H9 (cell line): ENCODE data around the gene MAP3K10. TPM values are rescaled to one million over a fixed set of nuclear protein-coding genes. Genes with fewer than 3 reads are reported as not detected.

ENCODE experiments used
- DNase-seq: peaks from one replicate; pipeline ENCODE4 v3.0.0-alpha.2; 2017
- H2AFZ ChIP-seq: one replicate; pipeline ENCODE4 v1.6.1; 2013; ENCODE audit warnings: mild to moderate bottlenecking, low read length, control low read depth, moderate library complexity
- H2AK5ac ChIP-seq: 2 replicates; pipeline ENCODE4 v1.6.1; 2013; ENCODE audit warnings: low read length, control low read depth, mixed read lengths; ENCODE audit not compliant: insufficient read length
- H2BK120ac ChIP-seq: one replicate; pipeline ENCODE4 v1.6.1; 2013; ENCODE audit warnings: low read depth, mild to moderate bottlenecking, low read length, control low read depth, inconsistent platforms; ENCODE audit not compliant: poor library complexity, severe bottlenecking
- H2BK12ac ChIP-seq: 2 replicates; pipeline ENCODE4 v1.6.1; 2013; ENCODE audit warnings: low read length, control low read depth, mixed read lengths, low read depth; ENCODE audit not compliant: insufficient read length
- H2BK15ac ChIP-seq: 2 replicates; pipeline ENCODE4 v1.6.1; 2013; ENCODE audit warnings: low read depth, low read length, control low read depth
- H2BK20ac ChIP-seq: one replicate; pipeline ENCODE4 v1.6.1; 2013; ENCODE audit warnings: low read depth, mild to moderate bottlenecking, low read length, control low read depth, inconsistent platforms; ENCODE audit not compliant: poor library complexity, severe bottlenecking
- H2BK5ac ChIP-seq: 2 replicates; pipeline ENCODE4 v1.6.1; 2013; ENCODE audit warnings: low read length, control low read depth, mixed read lengths; ENCODE audit not compliant: insufficient read length
- H3K14ac ChIP-seq: 2 replicates; pipeline ENCODE4 v1.6.1; 2013; ENCODE audit warnings: low read length, control low read depth; ENCODE audit not compliant: insufficient read depth
- H3K18ac ChIP-seq: 2 replicates; pipeline ENCODE4 v1.6.1; 2013; ENCODE audit warnings: low read depth, mild to moderate bottlenecking, mixed read lengths, low read length, control low read depth; ENCODE audit not compliant: insufficient read length
- H3K23ac ChIP-seq: 2 replicates; pipeline ENCODE4 v1.6.1; 2013; ENCODE audit warnings: low read length, control low read depth, mixed read lengths, low read depth; ENCODE audit not compliant: insufficient read length
- H3K23me2 ChIP-seq: 2 replicates; pipeline ENCODE4 v1.6.1; 2013; ENCODE audit warnings: low read depth, mild to moderate bottlenecking, mixed read lengths, low read length, control low read depth; ENCODE audit not compliant: insufficient read length, poor library complexity, severe bottlenecking
- H3K27ac ChIP-seq: 2 replicates; pipeline ENCODE4 v1.5.1; 2013; ENCODE audit warnings: low read length, control low read depth, mixed read lengths, low read depth; ENCODE audit not compliant: insufficient read length
- H3K27me3 ChIP-seq: 2 replicates; pipeline ENCODE4 v1.6.1; 2013; ENCODE audit warnings: low read length, control low read depth, inconsistent platforms; ENCODE audit not compliant: insufficient read depth
- H3K4ac ChIP-seq: 2 replicates; pipeline ENCODE4 v1.6.1; 2013; ENCODE audit warnings: low read depth, mild to moderate bottlenecking, control low read depth, inconsistent platforms, low read length, moderate library complexity
- H3K4me1 ChIP-seq: 2 replicates; pipeline ENCODE4 v1.6.1; 2013; ENCODE audit warnings: low read length, control low read depth, inconsistent platforms; ENCODE audit not compliant: insufficient read depth
- H3K4me2 ChIP-seq: 2 replicates; pipeline ENCODE4 v1.6.1; 2013; ENCODE audit warnings: low read length, control low read depth, mixed read lengths; ENCODE audit not compliant: insufficient read length, insufficient read depth
- H3K56ac ChIP-seq: 2 replicates; pipeline ENCODE4 v1.6.1; 2013; ENCODE audit warnings: low read depth, mild to moderate bottlenecking, mixed read lengths, low read length, control low read depth; ENCODE audit not compliant: insufficient read length
- H3K79me1 ChIP-seq: 2 replicates; pipeline ENCODE4 v1.6.1; 2013; ENCODE audit warnings: low read depth, mild to moderate bottlenecking, moderate library complexity, low read length, control low read depth, inconsistent platforms; ENCODE audit not compliant: insufficient read depth, poor library complexity, severe bottlenecking
- H3K79me2 ChIP-seq: 2 replicates; pipeline ENCODE4 v1.6.1; 2013; ENCODE audit warnings: low read length, control low read depth, inconsistent platforms; ENCODE audit not compliant: insufficient read depth
- H3K9ac ChIP-seq: 2 replicates; pipeline ENCODE4 v1.6.1; 2013; ENCODE audit warnings: low read length, control low read depth, mixed read lengths; ENCODE audit not compliant: insufficient read length; ENCODE audit errors: extremely low read depth
- H3K9me3 ChIP-seq: one replicate; pipeline ENCODE4 v1.6.1; 2013; ENCODE audit warnings: low read depth, low read length, inconsistent platforms; ENCODE audit not compliant: control insufficient read depth
- H3T11ph ChIP-seq: one replicate; pipeline ENCODE4 v1.6.1; 2013; ENCODE audit warnings: mild to moderate bottlenecking, low read length, control low read depth, inconsistent platforms
- H4K20me1 ChIP-seq: one replicate; pipeline ENCODE4 v1.6.1; 2013; ENCODE audit not compliant: control insufficient read depth, insufficient read length, insufficient read depth
- H4K5ac ChIP-seq: 2 replicates; pipeline ENCODE4 v1.6.1; 2013; ENCODE audit warnings: low read depth, mild to moderate bottlenecking, mixed read lengths, low read length, control low read depth; ENCODE audit not compliant: insufficient read length
- H4K8ac ChIP-seq: replicated peaks from 2 replicates; pipeline ENCODE4 v1.6.1; 2013; ENCODE audit warnings: low read length, control low read depth, mixed read lengths, low read depth; ENCODE audit not compliant: insufficient read length
- H4K91ac ChIP-seq: 2 replicates; pipeline ENCODE4 v1.6.1; 2013; ENCODE audit warnings: low read depth, mild to moderate bottlenecking, moderate library complexity, mixed read lengths, low read length, control low read depth; ENCODE audit not compliant: insufficient read length
- H3K27ac Mint-ChIP-seq, 3 experiments: 2 replicates in 2 of 3; 3 replicates in 1 of 3; pipeline ENCODE4 v1.8.0; 2020 to 2021; ENCODE audit warnings: mixed read lengths in 3 of 3, mild to moderate bottlenecking in 1 of 3, moderate library complexity in 1 of 3
- H3K27me3 Mint-ChIP-seq: 2 replicates; pipeline ENCODE4 v1.8.0; 2021; ENCODE audit warnings: low read depth, mild to moderate bottlenecking, moderate library complexity, mixed read lengths
- H3K36me3 Mint-ChIP-seq, 3 experiments: 2 replicates in 2 of 3; 3 replicates in 1 of 3; pipeline ENCODE4 v1.8.0; 2020 to 2021; ENCODE audit warnings: low read depth in 3 of 3, mixed read lengths in 3 of 3; ENCODE audit not compliant: insufficient read depth in 1 of 3
- H3K4me1 Mint-ChIP-seq, 2 experiments: 2 replicates each; pipeline ENCODE4 v1.8.0; 2020; ENCODE audit warnings: mixed read lengths in 2 of 2
- H3K4me3 Mint-ChIP-seq, 2 experiments: 2 replicates in 1 of 2; 3 replicates in 1 of 2; pipeline ENCODE4 v1.8.0; 2020 to 2021; ENCODE audit warnings: mild to moderate bottlenecking in 2 of 2, mixed read lengths in 2 of 2, moderate library complexity in 1 of 2
- H3K9me3 Mint-ChIP-seq, 2 experiments: 2 replicates in 1 of 2; 3 replicates in 1 of 2; pipeline ENCODE4 v1.8.0; 2020; ENCODE audit warnings: mild to moderate bottlenecking in 2 of 2, mixed read lengths in 2 of 2, moderate library complexity in 1 of 2
- WGBS: extraction: QIAGEN DNeasy Blood & Tissue Kit; methylation state at CpG from one replicate; pipeline ENCODE4 v1.1.7; 2013; ENCODE audit warnings: missing lambda C conversion rate, low lambda C conversion rate, mixed read lengths; ENCODE audit not compliant: insufficient read length; ENCODE audit errors: extremely low coverage; 5-methylcytosine and 5-hydroxymethylcytosine counted together
- total RNA-seq: library from RNA; stranded (reverse); gene quantifications from 2 replicates; pipeline ENCODE4 v1.2.1, GENCODE V29; 2021
- TF ChIP-seq, protein P1 (sequence below): fragments of 200-600 bp; sonication (generic); conservative IDR thresholded peaks from 3 replicates; pipeline ENCODE4 v1.8.0; 2021; ENCODE audit warnings: antibody characterized with exemption, mild to moderate bottlenecking

MAP3K10 gene
- total RNA-seq, 1 experiment from 2014 or later = 19.0 TPM

DNA sequence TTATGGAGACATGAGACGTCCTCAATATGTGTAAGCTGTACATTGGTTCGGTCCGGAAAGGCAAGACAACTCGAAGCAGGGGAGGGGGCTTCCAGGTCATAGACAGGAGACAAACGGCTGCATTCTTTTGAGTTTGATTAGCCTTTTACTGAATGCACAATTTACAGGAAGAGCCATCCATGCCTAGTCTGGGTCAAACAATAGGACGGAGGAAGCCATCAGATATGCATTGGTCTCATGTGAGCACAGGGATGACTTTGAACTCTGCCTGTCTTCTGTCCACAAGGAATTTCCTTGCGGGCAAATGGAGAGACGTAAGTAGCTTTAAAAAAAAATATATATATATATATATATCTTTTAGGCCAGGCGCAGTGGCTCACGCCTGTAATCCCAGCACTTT lies 37.1 kb downstream of the MAP3K10 start:
- Mint-ChIP-seq H3K4me1 (peaks cover 19% of the 10 kb centered on the region in 2 experiments), H3K27me3 (peaks cover 11% of the 10 kb centered on the region), H3K27ac (no peak overlapping the region), H3K4me3 (no peak overlapping the region), H3K9me3 (no peaks in the 10 kb centered on the region), H3K36me3 (no peaks in the 10 kb centered on the region)
- DNase-seq = no peak
- no peaks in the 10 kb centered on the region for H3K9me3 ChIP-seq
- H4K20me1 ChIP-seq = no peaks in the 10 kb centered on the region
- TF ChIP-seq, protein P1, sequence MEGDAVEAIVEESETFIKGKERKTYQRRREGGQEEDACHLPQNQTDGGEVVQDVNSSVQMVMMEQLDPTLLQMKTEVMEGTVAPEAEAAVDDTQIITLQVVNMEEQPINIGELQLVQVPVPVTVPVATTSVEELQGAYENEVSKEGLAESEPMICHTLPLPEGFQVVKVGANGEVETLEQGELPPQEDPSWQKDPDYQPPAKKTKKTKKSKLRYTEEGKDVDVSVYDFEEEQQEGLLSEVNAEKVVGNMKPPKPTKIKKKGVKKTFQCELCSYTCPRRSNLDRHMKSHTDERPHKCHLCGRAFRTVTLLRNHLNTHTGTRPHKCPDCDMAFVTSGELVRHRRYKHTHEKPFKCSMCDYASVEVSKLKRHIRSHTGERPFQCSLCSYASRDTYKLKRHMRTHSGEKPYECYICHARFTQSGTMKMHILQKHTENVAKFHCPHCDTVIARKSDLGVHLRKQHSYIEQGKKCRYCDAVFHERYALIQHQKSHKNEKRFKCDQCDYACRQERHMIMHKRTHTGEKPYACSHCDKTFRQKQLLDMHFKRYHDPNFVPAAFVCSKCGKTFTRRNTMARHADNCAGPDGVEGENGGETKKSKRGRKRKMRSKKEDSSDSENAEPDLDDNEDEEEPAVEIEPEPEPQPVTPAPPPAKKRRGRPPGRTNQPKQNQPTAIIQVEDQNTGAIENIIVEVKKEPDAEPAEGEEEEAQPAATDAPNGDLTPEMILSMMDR = no peak
- no peak overlapping the region for H3K18ac ChIP-seq
- no peak overlapping the region for H3K56ac ChIP-seq
- H3K27me3 ChIP-seq = no peaks in the 10 kb centered on the region
- no peak overlapping the region for H2AK5ac ChIP-seq
- H3K79me2 ChIP-seq = no peaks in the 10 kb centered on the region
- H3K27ac ChIP-seq = no peak overlapping the region
- H2BK20ac ChIP-seq = no peak overlapping the region
- H3K4ac ChIP-seq = no peak overlapping the region
- H4K5ac ChIP-seq = no peak overlapping the region
- no peak overlapping the region for H2BK12ac ChIP-seq
- WGBS = no CpG with 5 or more reads among the region's 10 CpGs
- H4K8ac ChIP-seq = no peak overlapping the region
- H2BK15ac ChIP-seq = no peak overlapping the region
- H2AFZ ChIP-seq = no peak overlapping the region
- H3K79me1 ChIP-seq = no peaks in the 10 kb centered on the region
- no peak overlapping the region for H3K23ac ChIP-seq
- H3T11ph ChIP-seq = no peak overlapping the region
- H3K4me1 ChIP-seq = peaks cover 2% of the 10 kb centered on the region; the same call in 1 of the 2 replicates
- H3K4me2 ChIP-seq = no peak overlapping the region
- no peak overlapping the region for H4K91ac ChIP-seq
- no peak overlapping the region for H3K14ac ChIP-seq
- peaks cover 3% of the 10 kb centered on the region for H3K23me2 ChIP-seq
- H2BK5ac ChIP-seq = no peak overlapping the region
- H3K9ac ChIP-seq = no peak overlapping the region
- H2BK120ac ChIP-seq = no peak overlapping the region
